ENCODE data around the gene GAS2L3. TPM values are rescaled to one million over a fixed set of nuclear protein-coding genes. Genes with fewer than 3 reads are reported as not detected.
"Not testable (repeated sequence)": the region's sequence is repeated elsewhere in the genome, so short reads cannot be mapped to it uniquely, and the experiment has no call there.

Gene GAS2L3
- total and polyA plus RNA-seq, 8 donors, result 1.0 to 29.7 (median 1.8) TPM; not detected in 1

DNA sequence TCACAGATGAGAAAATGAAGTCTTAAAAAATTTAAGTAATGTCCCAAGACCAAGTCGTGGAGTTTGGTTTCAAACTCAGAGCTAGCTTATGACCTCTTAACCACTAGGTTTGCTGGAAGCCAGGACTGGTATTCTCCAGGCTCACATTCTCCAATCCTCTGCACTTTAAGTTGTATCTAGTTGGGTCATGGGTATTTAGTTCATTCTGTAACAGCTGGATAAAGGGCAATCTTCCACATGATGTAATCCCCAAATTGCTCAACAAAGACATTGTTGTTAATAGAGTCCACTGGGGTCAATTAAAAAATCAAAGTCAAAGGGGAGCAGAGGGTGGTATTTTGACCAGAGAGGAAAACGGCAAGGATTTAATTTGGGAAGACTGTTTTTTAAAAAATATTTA, 17.8 kb upstream of the GAS2L3 start:
- intact Hi-C loops (cut with DNase I; ENCODE audit: low total_unique reads), result no loop called here
- Histone ChIP-seq H3K36me3 (no peaks in the 10 kb centered on the region), H3K9me3 (no peaks in the 10 kb centered on the region), H3K4me3 (no peak overlapping the region), H3K27ac (no peak overlapping the region), H3K4me1 (peaks cover 0 to 5% (median 2%) of the 10 kb centered on the region in 4 donors), H3K27me3 (no peaks in the 10 kb centered on the region)
- no peak for TF ChIP-seq POLR2A (IDR thresholded peaks at IDR 0.05)
- TF ChIP-seq POLR2AphosphoS5 (IDR thresholded peaks at IDR 0.05), result no peak
- TF ChIP-seq, protein P1, sequence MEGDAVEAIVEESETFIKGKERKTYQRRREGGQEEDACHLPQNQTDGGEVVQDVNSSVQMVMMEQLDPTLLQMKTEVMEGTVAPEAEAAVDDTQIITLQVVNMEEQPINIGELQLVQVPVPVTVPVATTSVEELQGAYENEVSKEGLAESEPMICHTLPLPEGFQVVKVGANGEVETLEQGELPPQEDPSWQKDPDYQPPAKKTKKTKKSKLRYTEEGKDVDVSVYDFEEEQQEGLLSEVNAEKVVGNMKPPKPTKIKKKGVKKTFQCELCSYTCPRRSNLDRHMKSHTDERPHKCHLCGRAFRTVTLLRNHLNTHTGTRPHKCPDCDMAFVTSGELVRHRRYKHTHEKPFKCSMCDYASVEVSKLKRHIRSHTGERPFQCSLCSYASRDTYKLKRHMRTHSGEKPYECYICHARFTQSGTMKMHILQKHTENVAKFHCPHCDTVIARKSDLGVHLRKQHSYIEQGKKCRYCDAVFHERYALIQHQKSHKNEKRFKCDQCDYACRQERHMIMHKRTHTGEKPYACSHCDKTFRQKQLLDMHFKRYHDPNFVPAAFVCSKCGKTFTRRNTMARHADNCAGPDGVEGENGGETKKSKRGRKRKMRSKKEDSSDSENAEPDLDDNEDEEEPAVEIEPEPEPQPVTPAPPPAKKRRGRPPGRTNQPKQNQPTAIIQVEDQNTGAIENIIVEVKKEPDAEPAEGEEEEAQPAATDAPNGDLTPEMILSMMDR (IDR thresholded peaks at IDR 0.05), result no peak
- TF ChIP-seq EP300 (IDR thresholded peaks at IDR 0.05), result no peak
- WGBS, 5 donors, result 46 to 68% (median 57%) methylated on average over 2 of the region's 2 CpGs
- peak in 1 of 2 donors; percentile 20 for DNase-seq

DNA sequence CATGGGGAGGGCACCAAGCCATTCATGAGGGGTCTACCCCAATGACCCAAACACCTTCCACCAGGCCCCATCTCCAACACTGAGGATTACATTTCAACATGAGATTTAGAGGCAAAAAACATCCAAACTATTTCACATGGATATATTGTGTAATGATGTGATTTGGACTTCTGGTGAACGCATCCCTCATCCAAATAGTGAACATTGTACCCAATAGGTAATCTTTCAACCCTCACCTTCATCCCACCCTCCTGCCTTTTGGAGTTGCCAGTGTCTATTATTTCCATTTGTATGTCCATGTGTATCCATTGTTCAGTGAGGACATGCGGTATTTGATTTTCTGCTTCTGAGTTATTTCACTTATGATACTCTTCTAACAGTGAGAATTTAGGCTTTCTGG, 16.1 kb upstream of the GAS2L3 start:
- no peak overlapping the region for H3K4me3 ChIP-seq
- DNase-seq, result no peak
- H3K27ac ChIP-seq, result no peak overlapping the region
- no peaks in the 10 kb centered on the region for H3K9me3 ChIP-seq
- intact Hi-C loops (cut with DNase I; ENCODE audit: low total_unique reads), result no loop called here
- peaks cover 0 to 5% (median 2%) of the 10 kb centered on the region in 4 donors for H3K4me1 ChIP-seq
- no peaks in the 10 kb centered on the region for H3K36me3 ChIP-seq
- WGBS, 5 donors, result 91 to 99% (median 96%) methylated on average over 2 of the region's 2 CpGs
- TF ChIP-seq EP300 (IDR thresholded peaks at IDR 0.05) (no peak), POLR2AphosphoS5 (IDR thresholded peaks at IDR 0.05) (no peak), POLR2A (IDR thresholded peaks at IDR 0.05) (no peak)
- TF ChIP-seq, protein P1 (IDR thresholded peaks at IDR 0.05), result no peak
- no peaks in the 10 kb centered on the region for H3K27me3 ChIP-seq

DNA sequence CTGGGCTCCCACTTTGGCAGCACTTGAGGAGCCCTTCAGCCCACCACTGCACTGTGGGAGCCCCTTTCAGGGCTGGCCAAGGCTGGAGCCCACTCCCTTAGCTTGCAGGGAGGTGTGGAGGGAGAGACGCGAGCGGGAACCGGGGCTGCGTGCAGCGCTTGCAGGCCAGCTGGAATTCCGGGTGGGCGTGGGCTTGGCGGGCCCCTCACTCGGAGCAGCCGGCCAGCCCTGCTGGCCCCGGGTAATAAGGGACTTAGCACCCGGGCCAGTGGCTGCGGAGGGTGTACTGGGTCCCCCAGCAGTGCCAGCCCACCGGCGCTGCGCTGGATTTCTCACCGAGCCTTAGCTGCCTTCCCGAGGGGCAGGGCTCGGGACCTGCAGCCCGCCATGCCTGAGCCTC, 14.2 kb upstream of the GAS2L3 start:
- H3K36me3 ChIP-seq; DNase-seq; H3K27me3 ChIP-seq; H3K4me3 ChIP-seq; H3K9me3 ChIP-seq; intact Hi-C loops (cut with DNase I; ENCODE audit: low total_unique reads); H3K27ac ChIP-seq; H3K4me1 ChIP-seq: not testable (repeated sequence)
- WGBS, 5 donors, result 95 to 98% (median 96%) methylated on average over 8 to 21 of the region's 21 CpGs

DNA sequence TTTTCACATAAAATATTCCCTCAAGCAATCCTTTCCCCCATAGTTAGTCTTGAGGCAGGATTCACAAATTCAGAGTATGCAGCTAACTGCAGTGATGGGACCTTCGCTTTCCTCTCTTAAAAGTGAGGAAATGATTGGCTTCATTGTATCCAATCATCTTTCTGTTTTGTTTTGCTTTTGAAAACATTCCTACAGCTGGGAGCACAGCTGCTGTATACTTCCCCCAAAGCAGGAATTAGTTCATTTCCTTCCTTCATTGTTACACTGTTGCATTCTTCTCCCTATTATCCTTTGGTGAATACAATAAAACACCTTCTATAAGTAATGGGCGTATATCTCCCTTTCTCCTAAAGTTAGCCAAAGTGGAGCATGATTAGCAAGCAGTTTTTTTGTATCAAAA, 9.4 kb upstream of the GAS2L3 start:
- no peaks in the 10 kb centered on the region for H3K9me3 ChIP-seq
- TF ChIP-seq, protein P1 (IDR thresholded peaks at IDR 0.05), result no peak
- TF ChIP-seq POLR2A (IDR thresholded peaks at IDR 0.05), result no peak
- no peak for TF ChIP-seq EP300 (IDR thresholded peaks at IDR 0.05)
- no peak for TF ChIP-seq POLR2AphosphoS5 (IDR thresholded peaks at IDR 0.05)
- H3K36me3 ChIP-seq, result no peaks in the 10 kb centered on the region
- intact Hi-C loops (cut with DNase I; ENCODE audit: low total_unique reads), result no loop called here
- H3K4me3 ChIP-seq, result no peak overlapping the region
- WGBS, 5 donors, result 56 to 71% (median 58%) methylated on average over 2 of the region's 2 CpGs
- peaks cover 0 to 7% (median 0%) of the 10 kb centered on the region in 4 donors for H3K4me1 ChIP-seq
- H3K27ac ChIP-seq, result no peak overlapping the region
- peaks cover 0 to 3% (median 0%) of the 10 kb centered on the region in 3 donors for H3K27me3 ChIP-seq
- peak in 1 of 2 donors; percentile 30 for DNase-seq

DNA sequence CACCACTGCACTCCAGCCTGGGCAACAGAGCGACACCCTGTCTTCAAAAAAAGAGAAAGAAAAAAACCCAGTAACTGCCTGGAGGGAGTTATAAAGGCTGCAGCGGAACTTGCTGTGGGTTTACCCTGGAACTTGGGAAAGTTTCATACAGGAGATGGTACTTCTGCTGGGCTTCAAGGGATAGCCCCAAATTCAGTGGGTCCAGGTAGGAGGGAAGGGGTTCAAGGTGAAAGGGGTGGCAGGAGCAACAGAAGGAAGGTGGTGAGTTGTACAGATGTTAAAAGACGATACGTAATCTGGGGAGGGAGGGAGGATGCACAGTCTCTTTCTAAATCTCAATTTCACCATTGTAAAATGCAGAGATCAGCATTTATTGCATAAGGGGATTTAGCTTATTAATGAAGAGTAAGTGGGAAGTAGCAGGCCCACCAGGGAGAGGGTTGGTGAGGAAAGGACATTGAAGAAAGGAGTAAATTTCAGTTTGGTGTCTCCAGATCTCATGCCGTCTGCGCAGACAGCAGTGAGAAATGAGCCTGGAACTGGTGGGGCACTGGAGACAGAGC, 8.5 kb upstream of the GAS2L3 start:
- Histone ChIP-seq H3K27me3 (peaks cover 0 to 3% (median 0%) of the 10 kb centered on the region in 3 donors), H3K4me3 (no peak overlapping the region), H3K4me1 (peaks cover 0 to 7% (median 0%) of the 10 kb centered on the region in 4 donors), H3K36me3 (no peaks in the 10 kb centered on the region), H3K9me3 (no peaks in the 10 kb centered on the region), H3K27ac (no peak overlapping the region)
- no peak for DNase-seq
- intact Hi-C loops (cut with DNase I; ENCODE audit: low total_unique reads), result no loop called here
- 90 to 98% (median 94%) methylated on average over 6 of the region's 6 CpGs for WGBS, 5 donors
- TF ChIP-seq POLR2AphosphoS5 (IDR thresholded peaks at IDR 0.05) (no peak), POLR2A (IDR thresholded peaks at IDR 0.05) (no peak), EP300 (IDR thresholded peaks at IDR 0.05) (no peak)
- TF ChIP-seq, protein P1 (IDR thresholded peaks at IDR 0.05), result no peak
